Embryonic facial prominence (tissue), 1 donor: ENCODE measurements around the gene GPR108.
"Not testable (repeated sequence)": the region's sequence is repeated elsewhere in the genome, so short reads cannot be mapped to it uniquely, and the experiment has no call there.

Experiments
- DNase-seq: peaks from one replicate; pipeline ENCODE4 v3.0.0-alpha.2; 2016; ENCODE audit errors: extremely low spot score

GPR108 gene

DNA sequence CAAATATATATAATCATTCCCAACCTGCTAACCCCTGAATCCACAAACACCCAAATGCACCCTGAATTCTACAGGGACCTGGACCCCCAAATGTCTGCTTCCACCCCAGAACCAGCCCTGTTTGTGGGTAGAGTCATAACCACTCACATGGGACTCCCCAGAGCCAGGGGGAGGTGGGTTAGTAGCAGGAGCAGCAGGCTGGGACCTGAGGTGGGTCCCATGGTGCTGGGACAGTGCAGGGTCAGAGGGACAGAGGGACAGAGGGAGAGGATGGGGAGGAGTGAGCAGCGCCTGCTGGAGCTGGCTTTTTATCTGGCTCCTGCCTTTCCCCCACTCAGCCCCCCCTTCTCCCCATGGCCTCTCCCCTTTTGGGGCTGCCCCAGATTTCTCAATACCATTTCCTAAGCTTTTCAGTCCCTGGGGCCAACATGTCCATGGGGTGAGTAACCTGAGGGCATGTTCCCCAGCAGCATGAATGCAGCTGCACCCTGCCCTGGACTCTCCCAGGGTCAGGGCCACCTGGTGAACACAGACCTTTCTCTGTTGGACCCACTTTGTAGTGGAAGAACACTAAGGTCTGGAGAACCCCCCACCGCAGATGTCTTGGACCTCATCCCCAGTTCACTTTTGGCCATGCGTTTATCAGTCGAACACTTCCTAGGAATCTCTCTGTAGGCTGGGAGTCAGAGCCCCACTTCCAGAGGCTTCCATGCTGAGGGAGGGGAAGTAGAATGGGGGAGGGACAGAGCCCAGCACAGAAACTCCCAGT, 16.8 kb downstream of the GPR108 start, which contains the start of gene C3:
Gene C3 (minus strand): TSS at position 282 of the 769 bp plus-strand sequence. CDS start 61 bp downstream, at position 221.
- DNase-seq: no peak

DNA sequence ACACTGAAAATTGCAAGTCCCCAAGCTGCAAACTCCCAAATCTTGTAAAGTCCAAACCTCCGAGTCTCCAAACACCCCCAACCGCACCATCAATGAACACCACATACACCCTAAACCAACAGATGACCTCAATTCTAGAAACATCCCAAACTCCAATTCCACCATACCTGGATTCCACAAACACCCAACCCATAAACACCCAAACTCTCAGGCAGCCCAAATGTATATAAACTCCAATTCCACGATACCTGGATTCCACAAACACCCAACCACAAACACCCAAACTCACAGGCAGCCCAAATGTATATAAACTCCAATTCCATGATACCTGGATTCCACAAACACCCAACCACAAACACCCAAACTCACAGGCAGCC, 17.4 kb downstream of the GPR108 start:
- DNase-seq: no peak

DNA sequence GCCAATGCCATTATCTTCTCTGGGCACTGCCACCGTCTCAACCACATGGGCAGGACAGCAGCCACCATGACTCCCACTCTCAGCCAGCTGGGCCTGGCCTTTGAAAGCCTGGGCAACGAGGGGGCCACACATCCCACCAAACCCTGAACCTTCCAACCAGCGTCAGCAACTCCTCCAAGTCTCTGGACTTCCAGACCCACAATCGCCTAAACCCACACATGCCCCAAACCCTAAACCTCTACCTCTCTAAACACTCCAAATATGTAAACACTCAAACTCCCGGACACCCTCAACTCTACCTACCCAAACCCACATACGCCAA, 17.9 kb downstream of the GPR108 start:
- no peak for DNase-seq

DNA sequence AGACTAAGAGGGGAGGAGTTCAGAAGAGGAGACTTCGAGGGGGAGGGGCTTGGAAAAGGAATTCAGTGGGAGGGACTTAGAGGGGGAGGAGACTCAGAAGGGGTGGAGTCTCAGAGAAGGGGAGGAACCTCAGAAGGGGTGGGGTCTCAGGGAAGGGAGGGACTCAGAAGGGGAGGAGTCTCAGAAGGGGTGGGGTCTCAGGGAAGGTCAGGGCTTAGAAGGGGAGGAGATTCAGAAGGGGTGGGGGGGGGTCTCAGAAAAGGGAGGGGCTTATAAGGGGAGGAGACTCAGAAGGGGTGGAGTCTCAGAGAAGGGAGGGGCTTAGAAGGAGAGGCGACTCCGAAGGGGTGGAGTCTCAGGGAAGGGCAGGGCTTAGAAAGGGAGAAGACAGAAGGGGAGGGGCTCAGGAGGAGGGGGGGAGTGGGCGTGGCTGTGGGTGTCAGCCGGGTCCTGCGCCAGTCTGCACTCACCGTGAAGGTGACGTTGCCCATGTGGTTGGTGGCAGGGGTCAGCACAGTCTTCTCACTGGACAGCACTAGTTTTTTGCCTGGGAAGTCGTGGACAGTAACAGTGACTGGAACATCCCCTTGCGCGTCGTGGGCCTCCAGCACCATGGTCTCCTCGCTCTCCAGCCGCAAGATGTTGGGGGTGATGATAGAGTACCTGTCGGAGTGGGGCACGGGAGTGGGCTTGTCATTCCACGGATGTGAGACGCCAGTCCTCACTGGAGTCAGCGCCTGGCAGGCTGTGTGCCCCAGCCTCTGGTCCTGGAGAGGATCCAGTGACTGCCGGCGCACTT, 18.4 kb downstream of the GPR108 start:
- DNase-seq: no peak

- DNase-seq: no peak
Observed at GRCh38 chr19:6718111-6718740, 19.2 kb downstream of the GPR108 start.

DNA sequence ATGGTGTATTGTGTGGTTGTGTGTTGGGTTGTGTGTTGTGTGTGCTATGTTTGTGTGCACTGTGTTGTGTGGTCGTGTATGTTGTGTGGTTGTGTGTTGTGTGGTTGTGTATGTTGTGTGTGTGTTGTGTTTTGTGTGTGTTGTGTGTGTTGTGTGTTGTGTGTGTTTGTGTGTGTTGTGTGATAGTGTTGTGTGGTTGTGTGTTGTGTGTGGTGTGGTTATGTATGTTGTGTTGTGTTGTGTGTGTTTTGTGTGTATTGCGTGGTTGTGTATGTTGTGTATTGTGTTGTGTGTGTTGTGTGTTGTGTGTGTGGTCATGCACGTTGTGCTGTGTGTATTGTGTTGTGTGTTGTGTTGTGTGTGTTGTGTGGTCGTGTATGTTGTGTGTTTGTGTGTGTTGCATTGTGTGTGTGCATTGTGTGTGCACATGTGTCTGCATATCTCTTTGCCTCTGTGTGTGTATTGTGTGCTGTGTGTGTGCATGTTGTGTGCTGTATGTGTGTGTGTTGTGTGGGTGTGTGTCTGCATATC, 19.9 kb downstream of the GPR108 start:
- no peak for DNase-seq

GRCh38 chr19:6717036-6717435, 20.3 kb downstream of the GPR108 start:
- DNase-seq: no peak

DNA sequence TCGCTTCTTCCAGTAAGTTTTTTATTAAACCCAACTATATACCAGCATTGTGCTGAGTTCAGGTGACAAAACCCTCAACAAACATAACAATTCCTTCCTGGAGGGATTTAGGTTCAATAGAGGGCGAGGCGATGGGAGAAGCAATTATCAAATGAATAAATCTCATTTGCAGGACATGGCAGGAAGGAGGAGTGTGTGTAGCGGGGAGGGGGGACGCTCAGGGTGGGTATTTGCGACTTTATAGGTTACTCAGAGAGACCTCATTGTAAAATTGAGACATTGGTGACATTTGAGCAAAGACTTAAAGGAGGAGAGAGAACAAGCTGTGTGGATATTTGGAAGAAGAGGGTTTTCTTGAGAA, 20.8 kb downstream of the GPR108 start:
- no peak for DNase-seq

DNA sequence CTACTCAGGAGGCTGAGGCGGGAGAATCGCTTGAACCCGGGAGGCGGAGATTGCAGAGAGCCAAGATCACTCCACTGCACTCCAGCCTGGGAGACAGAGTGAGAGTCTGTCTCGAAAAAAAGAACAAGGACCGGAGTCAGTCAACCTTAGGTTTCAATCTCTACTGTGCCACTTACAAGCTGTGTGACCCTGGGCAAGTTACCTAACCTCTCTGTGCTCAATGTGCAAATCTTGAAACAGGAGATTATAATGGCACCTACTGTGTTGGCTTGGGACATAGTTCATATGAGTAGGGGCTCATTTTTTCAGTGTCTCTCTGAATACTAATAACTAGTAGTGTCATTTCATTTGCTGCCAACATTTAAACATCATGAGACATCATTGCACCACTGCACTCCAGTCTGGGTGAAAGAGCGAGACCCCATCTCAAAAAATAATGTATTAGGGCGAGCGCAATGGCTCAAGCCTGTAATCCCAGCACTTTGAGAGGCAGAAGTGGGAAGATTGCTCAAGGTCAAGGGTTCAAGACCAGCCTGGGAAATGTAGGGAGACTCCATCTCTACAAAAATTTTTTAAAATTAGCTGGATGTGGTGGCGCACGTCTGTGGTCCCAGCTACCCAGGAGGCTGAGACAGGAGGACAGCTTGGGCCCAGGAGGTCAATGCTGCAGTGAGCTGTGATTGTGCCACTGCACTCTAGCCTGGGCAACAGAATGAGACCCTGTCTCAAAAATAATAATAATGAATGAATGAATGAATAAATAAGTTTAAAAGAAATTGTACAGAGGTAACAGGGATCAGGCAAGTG, 22.4 kb downstream of the GPR108 start:
- DNase-seq: no peak

DNA sequence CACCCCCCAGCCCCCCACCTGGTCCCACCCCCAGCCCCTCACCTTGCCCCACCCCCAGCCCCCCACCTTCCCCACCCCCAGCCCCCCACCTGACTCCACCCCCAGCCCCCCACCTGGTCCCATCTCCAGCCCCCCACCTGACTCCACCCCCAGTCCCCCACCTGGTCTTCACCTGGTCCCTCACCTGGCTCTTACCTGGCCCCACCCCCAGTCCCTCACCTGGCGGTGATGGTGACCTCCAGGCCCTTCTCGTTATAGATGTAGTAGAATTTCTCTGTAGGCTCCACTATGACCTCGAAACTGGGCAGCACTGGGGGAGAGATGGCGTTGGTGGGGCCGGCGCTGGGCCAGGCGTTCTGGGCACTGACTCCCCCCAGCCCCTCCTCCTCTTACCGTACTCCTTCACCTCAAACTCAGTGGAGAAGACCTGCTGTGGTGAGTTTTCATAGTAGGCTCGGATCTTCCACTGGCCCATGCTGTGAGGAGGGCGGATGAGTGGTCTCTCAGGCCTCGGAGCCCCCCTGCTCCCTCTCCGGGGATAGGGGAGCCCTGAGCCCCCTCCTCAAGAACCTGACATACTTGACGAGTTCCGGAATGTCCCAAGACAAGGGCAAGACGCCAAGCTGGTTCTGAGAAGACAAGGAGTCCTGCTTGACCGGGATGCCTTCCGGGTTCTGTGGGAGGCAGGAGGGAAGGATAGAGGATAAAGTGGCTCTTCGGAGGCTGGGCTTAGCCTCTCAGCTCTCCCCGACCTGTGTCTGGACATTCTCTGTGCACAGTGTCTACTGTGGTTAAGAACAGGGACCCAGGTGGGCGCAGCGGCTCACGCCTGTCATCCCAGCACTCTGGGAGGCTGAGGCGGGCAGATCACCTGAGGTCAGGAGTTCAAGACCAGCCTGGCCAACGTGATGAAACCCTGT, 23.3 kb downstream of the GPR108 start:
- no peak for DNase-seq

DNA sequence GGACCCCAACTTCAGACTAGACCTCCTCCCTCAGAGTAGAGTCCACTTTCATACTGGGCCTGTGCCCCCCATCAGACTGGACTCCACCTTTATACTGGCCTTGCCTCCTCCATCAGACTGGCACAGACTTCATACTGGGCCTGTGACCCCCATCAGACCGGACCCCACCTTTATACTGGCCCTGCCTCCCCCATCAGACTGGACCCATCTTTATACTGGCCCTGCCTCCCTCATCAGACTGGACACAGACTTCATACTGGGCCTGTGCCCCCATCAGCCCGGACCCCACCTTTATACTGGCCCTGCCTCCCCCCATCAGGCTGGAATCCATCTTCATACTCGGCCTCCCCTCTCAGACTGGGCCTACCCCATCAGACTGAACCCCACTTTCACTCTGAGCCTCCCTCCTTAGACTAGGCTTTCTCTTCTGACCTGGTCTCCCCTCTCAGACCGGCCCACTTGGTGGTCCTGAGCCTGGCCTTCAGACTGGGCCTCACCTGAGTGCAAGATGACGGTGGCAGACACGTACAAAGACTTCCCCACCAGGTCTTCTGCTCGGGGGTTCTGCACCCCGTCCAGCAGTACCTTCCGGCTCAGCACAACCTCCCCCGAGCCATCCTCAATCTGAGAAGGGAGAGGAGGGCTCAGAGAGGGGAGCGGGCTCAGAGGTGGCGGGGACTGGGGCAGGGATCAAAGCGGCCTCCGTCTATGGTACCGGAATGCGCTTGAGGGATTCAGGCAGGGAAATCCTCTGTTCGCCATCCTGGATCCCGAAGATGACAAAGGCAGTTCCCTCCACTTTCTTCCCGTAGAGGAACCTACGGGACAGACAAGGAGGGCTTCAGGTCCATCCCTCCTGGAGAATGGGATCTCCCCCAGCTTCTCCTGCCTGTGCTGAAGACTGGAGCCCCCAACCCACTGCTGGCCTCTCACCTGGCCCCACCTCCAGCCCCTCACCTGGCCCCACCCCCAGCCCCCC, 24.4 kb downstream of the GPR108 start:
- DNase-seq: no peak

DNA sequence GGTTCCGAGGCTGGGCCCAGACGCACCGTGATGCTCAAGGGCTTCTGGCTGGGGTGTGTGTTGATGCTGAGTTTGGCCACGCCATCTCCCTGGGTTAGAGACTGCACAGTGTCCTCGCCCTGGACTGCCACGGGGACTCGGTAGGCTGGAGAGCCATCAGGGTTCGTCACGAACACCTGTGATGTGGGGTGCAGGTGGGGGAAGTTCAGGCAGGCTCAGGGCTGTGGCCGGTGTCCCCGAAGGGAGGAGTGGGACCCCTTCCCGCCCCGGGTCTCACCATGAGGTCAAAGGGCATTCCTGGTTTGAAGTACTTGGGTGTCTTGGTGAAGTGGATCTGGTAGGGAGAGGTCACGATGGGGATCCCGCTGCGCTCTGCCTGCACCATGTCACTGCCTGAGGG, 25.1 kb downstream of the GPR108 start:
- DNase-seq: no peak

GRCh38 chr19:6711605-6712004, 25.8 kb downstream of the GPR108 start:
- no peak for DNase-seq

GRCh38 chr19:6711078-6711361, 26.4 kb downstream of the GPR108 start:
- DNase-seq: no peak

DNA sequence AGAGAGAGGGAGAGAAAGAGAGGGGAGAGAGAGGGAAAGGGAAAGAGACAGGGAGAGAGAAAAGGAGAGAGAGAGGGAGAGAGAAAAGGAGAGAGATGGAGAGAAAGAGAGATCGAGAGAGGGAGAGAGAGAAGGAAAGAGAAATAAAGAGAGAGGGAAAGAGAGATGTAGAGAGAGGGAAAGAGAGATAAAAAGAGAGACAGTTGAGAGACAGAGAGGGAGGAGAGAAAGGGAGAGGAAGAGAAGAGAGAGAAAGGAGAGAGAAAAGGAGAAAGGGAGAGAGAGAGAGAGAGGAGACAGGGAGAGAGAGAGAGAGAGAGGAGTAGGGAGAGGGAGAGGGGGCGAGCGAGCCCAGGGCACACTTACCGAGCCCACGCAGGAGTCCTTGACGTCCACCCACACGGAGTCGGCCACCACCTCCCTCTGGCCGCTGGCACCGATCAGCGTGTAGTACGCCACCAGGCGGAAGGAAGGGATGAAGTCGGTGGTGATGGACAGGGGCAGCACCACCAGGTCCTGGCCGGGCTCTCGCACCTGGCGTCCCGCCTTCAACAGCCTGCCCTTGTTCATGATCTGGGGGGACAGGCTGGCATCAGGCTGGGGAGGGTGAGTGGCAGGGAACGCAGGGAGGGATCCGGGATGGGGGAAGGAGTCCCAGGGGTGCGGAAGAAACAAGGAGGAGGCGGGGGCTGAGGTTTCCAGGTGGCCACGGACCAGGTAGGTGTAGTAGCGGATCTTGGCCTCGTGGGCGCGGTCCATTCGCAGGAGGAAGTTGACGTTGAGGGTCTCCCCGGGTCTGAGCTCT, 26.9 kb downstream of the GPR108 start:
- DNase-seq: no peak

- no peak for DNase-seq
Observed at GRCh38 chr19:6709549-6709948, 27.8 kb downstream of the GPR108 start.

DNA sequence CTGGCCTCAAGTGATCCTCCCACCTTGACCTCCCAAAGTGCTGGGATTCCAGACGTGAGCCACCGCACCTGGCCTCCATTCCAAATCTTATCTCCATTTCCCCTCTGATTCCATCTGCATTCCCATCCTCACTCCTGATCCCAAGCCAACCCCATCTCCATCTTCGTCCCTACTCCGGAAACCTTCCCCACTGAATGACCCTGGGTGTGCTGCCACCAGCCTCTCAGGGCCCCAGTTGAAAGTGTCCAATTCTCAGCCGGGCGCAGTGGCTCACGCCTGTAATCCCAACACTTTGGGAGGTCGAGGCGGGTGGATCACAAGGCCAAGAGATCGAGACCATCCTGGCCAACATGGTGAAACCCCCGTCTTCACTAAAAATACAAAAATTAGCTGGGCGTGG, 28.5 kb downstream of the GPR108 start:
- DNase-seq: not testable (repeated sequence)

DNA sequence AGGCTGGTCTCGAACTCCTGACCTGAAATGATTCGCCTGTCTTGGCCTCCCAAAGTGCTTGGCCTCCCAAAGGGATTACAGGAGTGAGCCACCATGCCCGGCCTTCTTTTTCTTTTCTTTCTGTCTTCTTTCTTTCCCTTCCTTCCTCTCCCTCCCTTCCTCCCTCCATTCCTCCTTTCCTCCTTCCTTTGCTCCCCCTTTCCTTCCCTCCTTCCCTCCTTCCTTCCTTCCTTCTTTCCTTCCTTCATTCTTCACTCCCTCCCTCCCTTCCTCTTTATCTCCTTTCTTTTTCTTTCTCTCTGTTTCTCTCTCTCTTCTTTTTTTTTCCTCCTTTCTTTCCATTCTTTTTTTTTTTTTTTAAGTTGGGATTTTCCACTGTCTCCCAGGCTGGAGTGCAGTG, 29.0 kb downstream of the GPR108 start:
- DNase-seq: no peak

DNA sequence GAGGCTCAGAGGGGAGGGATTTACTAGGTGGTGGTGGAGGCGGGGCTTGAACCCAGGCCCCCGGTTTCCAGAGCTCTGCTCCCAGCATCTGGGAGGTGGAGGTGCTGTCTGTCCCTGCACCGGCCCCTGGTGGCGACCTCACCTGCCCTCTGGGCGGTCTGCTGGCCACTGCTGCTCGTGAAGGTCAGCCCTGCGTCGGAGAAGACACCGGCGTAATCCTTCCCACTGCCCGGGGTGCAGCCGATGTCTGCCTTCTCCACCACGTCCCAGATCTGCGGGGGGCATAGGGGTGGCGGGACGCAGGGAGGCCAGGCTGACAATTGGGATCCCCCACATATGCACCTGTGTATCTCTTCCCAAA, 29.7 kb downstream of the GPR108 start:
- no peak for DNase-seq
